Central memory CD8-positive, alpha-beta T cell (primary cell): Measurements from ENCODE around the gene BTBD8.

Experiments used
- ATAC-seq: fragments of 150-1000 bp; cut with Tn5 transposase; replicated peaks from 2 replicates; pipeline ENCODE4 v1.10.0; 2022; ENCODE audit warnings: mild to moderate bottlenecking, moderate FRiP score, moderate number of reproducible peaks; ENCODE audit not compliant: poor library complexity, severe bottlenecking; ENCODE audit errors: extremely low read depth
- DNase-seq, 2 donors: peaks; one replicate each; pipeline ENCODE4 v3.0.0; 2021; ENCODE audit warnings: low spot score in 2 of 2
- H3K27ac Mint-ChIP-seq: one replicate; pipeline ENCODE4 v1.8.0; 2022; ENCODE audit warnings: low read depth, mild to moderate bottlenecking, moderate library complexity, mixed read lengths
- H3K27me3 Mint-ChIP-seq: one replicate; pipeline ENCODE4 v1.8.0; 2022; ENCODE audit warnings: mixed read lengths
- H3K36me3 Mint-ChIP-seq: one replicate; pipeline ENCODE4 v1.8.0; 2022; ENCODE audit warnings: mild to moderate bottlenecking, moderate library complexity, mixed read lengths; ENCODE audit not compliant: insufficient read depth
- H3K4me1 Mint-ChIP-seq: one replicate; pipeline ENCODE4 v1.8.0; 2022; ENCODE audit warnings: mixed read lengths
- H3K4me3 Mint-ChIP-seq: one replicate; pipeline ENCODE4 v1.8.0; 2022; ENCODE audit warnings: mild to moderate bottlenecking, moderate library complexity, mixed read lengths
- H3K9me3 Mint-ChIP-seq: one replicate; pipeline ENCODE4 v1.8.0; 2022; ENCODE audit warnings: mixed read lengths

Gene BTBD8

DNA sequence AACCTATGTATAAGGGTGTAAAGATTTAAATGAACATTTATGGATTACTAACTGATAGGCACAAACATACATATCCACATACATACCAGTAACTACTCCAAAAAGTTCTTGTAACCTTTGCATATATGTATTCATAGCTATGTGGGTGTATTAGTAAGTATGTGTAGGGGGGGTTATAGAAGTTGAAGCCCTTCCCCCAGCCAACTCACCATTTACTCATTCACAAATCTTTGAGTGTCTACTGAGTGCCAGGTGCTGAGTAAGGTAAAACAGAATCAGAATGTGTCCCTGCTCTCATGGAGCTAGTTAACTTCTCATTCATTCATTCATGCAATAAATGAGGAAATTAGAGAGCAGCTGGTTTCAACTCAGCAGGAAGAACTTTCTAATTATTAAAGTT, 138.9 kb downstream of the BTBD8 start:
- no peak overlapping the region for H3K4me3 Mint-ChIP-seq
- H3K9me3 Mint-ChIP-seq: no peaks in the 10 kb centered on the region
- no peak overlapping the region for H3K27ac Mint-ChIP-seq
- no peak for DNase-seq
- peaks cover 5% of the 10 kb centered on the region for H3K27me3 Mint-ChIP-seq
- no peaks in the 10 kb centered on the region for H3K36me3 Mint-ChIP-seq
- ATAC-seq: no peak
- no peaks in the 10 kb centered on the region for H3K4me1 Mint-ChIP-seq

DNA sequence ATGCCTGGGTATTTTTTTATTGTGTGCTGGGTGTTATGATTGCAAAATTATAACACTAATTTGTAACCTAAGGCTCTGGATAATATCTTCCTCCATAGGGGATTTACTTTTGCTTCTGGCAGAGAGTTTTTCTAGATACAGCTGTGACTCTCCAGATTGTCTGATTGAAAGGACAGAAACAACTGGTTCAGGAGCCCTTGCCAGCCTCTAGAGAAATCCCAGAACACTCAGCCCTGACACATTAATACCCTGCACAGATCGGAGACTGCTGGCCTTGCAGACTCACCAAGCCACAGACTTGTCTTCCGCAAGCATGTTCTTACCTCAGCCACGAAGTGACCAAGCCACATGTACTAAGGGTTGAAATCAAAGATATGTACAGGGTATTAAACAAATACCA, 148.3 kb downstream of the BTBD8 start:
- Mint-ChIP-seq H3K27ac (no peak overlapping the region), H3K4me3 (no peak overlapping the region), H3K9me3 (no peaks in the 10 kb centered on the region), H3K36me3 (no peaks in the 10 kb centered on the region), H3K27me3 (peaks cover 12% of the 10 kb centered on the region), H3K4me1 (no peaks in the 10 kb centered on the region)
- DNase-seq (no peak), ATAC-seq (no peak)

DNA sequence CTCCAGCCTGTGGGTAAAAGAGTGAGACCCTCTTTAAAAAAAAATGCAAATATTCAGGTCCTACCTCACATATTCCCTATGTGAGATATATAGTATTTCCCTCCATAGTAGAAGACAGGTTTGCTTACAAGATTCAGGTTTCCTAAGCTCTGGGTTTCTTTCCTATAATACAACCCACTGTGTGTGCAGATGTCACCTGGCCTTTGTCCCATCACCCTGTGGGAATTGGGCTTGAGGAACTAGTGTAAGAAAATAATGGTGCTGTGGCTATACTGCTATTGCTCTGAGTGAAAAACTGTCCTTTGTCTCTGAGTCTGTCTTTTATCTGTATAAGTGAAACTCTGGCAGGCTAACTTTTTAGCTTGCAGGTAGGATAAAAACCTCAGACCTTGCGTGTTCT, 150.6 kb downstream of the BTBD8 start:
- H3K4me3 Mint-ChIP-seq: no peak overlapping the region
- ATAC-seq (no peak), DNase-seq (no peak)
- H3K27ac Mint-ChIP-seq: no peak overlapping the region
- no peaks in the 10 kb centered on the region for H3K9me3 Mint-ChIP-seq
- H3K4me1 Mint-ChIP-seq: no peaks in the 10 kb centered on the region
- peaks cover 18% of the 10 kb centered on the region for H3K27me3 Mint-ChIP-seq
- no peaks in the 10 kb centered on the region for H3K36me3 Mint-ChIP-seq
